DMS153 treated with DMSO at 0.1 percent for 48 hours (cell line): ENCODE measurements around the gene DNMT3B.

ENCODE experiments used
- DNase-seq: peaks from one replicate; lab custom pipeline; 2025; ENCODE audit not compliant: unreplicated experiment; lab: John Stamatoyannopoulos, UW

The DNMT3B gene

GRCh38 chr20:32849577-32849976 lies 87.4 kb downstream of the DNMT3B start:
- DNase-seq: no peak

DNA sequence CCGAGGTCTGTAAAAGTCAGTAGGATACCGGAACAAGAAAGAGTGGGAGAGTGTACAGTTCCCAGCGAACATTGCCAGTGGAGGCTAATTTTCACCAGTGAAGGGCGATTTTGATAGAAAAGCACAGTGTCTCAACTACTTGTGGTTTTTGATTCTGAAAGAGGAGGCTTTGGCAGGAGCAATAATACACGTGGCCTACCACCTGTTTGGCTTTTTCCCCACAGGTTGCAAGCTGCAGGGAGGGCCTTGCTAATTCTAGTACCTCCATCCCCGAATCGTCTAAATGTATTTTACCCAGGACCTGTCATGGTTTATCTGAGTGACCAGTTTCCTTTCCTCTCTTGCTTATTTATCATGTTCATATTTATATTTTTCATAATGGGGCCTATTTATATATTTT lies 93.2 kb downstream of the DNMT3B start:
- DNase-seq: no peak

GRCh38 chr20:32858189-32858588 lies 96.0 kb downstream of the DNMT3B start:
- no peak for DNase-seq
